ENCODE results near the gene ZNF516.
A peak's percentile ranks its signal among the peaks of the same experiment; 100 is the strongest.

The ZNF516 gene

GRCh38 chr18:76490033-76490432 lies 5.0 kb downstream of the ZNF516 start:
- peak overlapping the region; percentile 66 for H3K4me3 ChIP-seq (ENCODE audit: low read length)
- no peak for DNase-seq (ENCODE audit: low read depth)
- TF ChIP-seq CTCF (conservative IDR thresholded peaks at IDR 0.05; ENCODE audit: low read length): no peak

DNA sequence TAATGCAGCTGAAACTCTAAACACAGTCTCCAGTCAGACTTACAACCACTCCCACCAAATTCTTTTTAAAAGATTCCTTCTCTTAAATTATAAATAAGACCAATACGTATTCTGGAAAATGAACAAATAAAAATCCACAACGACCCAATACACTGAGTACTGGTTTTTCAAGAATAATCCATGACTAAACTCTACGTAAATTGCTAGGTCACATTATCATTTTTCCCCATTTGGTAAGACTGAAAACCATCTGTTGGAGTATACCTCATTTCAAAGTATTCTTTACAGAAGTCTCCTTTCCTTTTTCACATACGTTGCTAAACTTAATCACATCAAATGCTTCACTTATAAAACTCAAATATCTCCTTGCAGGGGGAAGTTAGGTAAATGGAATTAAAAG lies 6.0 kb downstream of the ZNF516 start:
- DNase-seq (ENCODE audit: low read depth): no peak

DNA sequence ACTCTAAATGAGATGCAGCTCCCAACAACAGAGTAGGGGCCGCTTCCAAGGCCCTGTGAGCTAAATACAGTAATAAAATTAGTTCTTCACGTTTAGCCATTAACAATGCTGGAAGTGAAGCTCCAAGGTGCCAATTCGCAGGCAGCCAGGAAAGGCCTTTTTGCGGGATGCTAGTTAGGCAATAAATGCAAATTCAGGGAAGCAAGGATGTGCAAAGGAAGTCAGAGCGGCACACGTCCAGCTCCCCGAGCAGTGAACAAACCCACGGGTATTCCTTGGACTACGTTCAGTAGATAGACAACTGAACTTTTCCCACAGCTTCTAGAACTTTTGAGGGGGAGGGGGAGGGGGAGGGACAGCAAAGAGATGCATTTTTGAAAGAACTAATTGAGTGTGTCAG lies 6.9 kb downstream of the ZNF516 start:
- 0 out of 2 replicates have a peak overlapping the region, but pooled peaks have one; percentile 4 for H3K4me3 ChIP-seq (ENCODE audit: low read length)
- peak; percentile 78 for DNase-seq (ENCODE audit: low read depth)
- no peak for TF ChIP-seq CTCF (conservative IDR thresholded peaks at IDR 0.05; ENCODE audit: low read length)

More for the DNA sequence above, 6.0 kb downstream of the ZNF516 start:
- H3K4me3 ChIP-seq (ENCODE audit: low read length): peak overlapping the region; percentile 22; the same call in 1 of the 2 replicates
- TF ChIP-seq CTCF (conservative IDR thresholded peaks at IDR 0.05; ENCODE audit: low read length): no peak

DNA sequence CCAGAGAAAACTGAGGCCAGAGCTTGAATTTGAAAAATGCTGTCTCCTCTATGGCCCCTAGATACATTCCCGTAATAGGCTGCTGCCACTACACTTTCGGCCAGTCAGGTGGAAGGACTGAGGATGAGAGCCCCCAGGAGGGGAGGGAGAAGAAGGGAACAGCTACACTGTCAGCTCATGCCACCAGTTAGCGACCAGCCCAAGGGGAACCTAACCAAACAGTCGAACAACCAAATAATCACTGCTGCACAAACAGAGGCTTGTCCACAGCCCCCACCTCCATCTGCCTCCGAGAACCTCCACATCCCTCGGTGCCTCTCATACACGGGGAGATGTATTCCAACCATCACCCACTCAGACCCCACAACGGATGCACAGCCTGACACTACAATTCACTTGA lies 7.3 kb downstream of the ZNF516 start:
- H3K4me3 ChIP-seq (ENCODE audit: low read length): 0 out of 2 replicates have a peak overlapping the region, but pooled peaks have one; percentile 4
- no peak for TF ChIP-seq CTCF (conservative IDR thresholded peaks at IDR 0.05; ENCODE audit: low read length)
- DNase-seq (ENCODE audit: low read depth): no peak

GRCh38 chr18:76487070-76487469 lies 8.0 kb downstream of the ZNF516 start:
- no peak for DNase-seq (ENCODE audit: low read depth)

GRCh38 chr18:76486574-76486973 lies 8.5 kb downstream of the ZNF516 start:
- DNase-seq (ENCODE audit: low read depth): no peak
- no peak for TF ChIP-seq CTCF (conservative IDR thresholded peaks at IDR 0.05; ENCODE audit: low read length)
- H3K4me3 ChIP-seq (ENCODE audit: low read length): no peak overlapping the region

More at GRCh38 chr18:76487070-76487469, 8.0 kb downstream of the ZNF516 start:
- no peak for TF ChIP-seq CTCF (conservative IDR thresholded peaks at IDR 0.05; ENCODE audit: low read length)
- no peak overlapping the region for H3K4me3 ChIP-seq (ENCODE audit: low read length)

- no peak for TF ChIP-seq CTCF (conservative IDR thresholded peaks at IDR 0.05; ENCODE audit: low read length)
- no peak overlapping the region for H3K4me3 ChIP-seq (ENCODE audit: low read length)
- peak; percentile 63 for DNase-seq (ENCODE audit: low read depth)
These were observed 9.0 kb downstream of the ZNF516 start for GRCh38 chr18:76486038-76486437.
